ENCODE results near the gene MED12L.

DNA sequence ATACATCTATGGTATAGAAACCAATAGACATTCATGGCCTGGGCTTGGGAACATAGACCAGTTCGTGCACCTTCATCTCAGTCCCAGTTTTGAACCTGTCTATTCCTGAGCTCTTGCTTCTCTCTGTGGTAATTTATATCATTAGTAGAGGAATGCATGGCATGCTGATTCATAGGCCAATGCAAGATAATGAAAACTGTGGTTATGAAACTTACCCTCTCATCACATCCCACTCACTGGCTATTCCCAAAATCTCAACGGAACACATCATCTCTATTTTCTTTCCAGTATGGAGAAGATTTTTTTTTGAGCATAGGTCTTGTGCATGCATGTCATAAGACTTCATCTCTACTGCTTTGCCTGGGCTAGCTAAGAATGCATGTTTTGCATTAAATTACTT is 317.8 kb downstream of the MED12L start:
- TF ChIP-seq, protein P1, sequence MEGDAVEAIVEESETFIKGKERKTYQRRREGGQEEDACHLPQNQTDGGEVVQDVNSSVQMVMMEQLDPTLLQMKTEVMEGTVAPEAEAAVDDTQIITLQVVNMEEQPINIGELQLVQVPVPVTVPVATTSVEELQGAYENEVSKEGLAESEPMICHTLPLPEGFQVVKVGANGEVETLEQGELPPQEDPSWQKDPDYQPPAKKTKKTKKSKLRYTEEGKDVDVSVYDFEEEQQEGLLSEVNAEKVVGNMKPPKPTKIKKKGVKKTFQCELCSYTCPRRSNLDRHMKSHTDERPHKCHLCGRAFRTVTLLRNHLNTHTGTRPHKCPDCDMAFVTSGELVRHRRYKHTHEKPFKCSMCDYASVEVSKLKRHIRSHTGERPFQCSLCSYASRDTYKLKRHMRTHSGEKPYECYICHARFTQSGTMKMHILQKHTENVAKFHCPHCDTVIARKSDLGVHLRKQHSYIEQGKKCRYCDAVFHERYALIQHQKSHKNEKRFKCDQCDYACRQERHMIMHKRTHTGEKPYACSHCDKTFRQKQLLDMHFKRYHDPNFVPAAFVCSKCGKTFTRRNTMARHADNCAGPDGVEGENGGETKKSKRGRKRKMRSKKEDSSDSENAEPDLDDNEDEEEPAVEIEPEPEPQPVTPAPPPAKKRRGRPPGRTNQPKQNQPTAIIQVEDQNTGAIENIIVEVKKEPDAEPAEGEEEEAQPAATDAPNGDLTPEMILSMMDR (IDR thresholded peaks at IDR 0.05) = no peak
- TF ChIP-seq POLR2A (IDR thresholded peaks at IDR 0.05) = no peak
- TF ChIP-seq POLR2AphosphoS5 (IDR thresholded peaks at IDR 0.05) = no peak

All from breast epithelium (tissue), 3 donors.